HG02973 (cell line): Measurements from ENCODE around the gene FBN2.

Experiments
- ATAC-seq: cut with Tn5 transposase; IDR thresholded peaks from one replicate; pipeline ENCODE4 v1.9.1; 2021; ENCODE audit warnings: moderate library complexity; ENCODE audit not compliant: unreplicated experiment

Gene FBN2

DNA sequence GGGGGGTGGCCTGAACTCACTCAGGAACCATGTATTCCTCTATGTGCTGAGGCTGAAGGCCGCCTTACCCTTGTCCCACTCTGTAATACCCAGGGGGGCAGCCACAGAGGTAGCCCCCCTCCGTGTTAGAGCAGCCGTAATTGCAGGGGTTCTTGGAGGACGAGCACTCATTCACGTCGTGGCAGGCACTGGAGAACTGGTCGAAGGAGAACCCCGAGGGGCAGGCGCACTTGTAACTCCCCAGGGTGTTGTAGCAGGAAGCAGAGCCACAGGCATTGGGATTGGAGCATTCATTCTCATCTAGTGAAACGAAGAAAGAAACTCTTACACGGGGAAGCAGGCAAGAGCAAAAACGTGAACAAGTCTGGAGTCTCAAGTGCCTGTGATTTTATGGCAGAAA, 274.7 kb downstream of the FBN2 start:
- ATAC-seq, result no peak

DNA sequence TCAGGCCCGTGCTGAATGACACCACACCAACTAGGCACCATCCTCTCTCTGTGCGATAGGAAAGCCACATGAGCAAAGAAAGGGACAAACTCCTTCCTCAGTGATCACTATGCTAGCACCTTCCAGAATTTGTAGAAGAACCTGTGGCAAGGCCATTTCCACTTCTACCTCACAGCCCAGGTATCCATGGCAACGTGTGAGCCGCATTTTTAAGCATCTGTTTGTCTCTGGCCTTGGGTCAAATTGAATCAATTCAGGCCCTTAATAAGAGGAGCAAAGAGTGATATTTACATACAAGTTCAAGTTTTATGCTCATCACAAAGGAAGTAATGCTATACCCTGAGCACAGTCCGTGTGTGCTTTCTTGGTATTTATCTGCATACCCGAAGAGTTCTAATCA, 275.1 kb downstream of the FBN2 start:
- no peak for ATAC-seq

DNA sequence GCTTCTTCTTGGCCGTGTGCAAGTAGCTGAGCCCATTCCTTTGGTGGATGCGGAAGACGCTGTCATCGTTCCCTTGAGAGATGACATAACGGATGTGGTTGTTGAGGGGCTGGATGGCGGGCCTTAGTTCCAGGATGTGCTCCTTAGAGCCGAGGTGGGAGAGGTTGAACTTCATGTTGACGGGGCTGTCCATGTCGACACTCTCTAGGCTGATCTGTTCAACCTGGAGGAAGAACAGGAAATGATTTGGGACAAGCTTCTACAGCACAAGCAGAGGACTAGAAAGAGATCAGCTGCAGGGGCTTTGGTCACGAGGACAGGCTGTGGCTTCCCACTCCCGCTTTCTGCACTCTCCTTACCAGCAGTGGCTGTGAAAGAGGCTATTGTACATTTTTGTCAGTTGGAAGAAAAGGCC, 278.4 kb downstream of the FBN2 start:
- ATAC-seq, result no peak

DNA sequence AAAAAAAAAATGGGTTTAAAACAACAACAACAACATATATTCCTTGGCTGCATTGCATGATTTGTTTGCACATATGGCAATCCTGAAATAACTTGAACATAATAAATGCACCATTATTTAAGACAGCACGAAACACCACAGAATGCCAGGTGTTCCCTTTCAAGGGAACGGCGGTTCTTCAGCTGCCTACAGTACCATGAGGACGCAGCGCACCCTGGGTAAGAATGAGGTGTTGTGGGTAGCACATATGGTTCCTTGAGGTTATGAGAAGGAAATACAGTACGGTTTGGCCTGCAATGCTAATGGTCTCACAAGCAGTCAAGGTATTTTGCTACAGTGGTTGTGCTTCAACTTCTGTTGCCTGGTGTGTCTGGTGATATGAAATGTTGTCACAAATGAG, 279.7 kb downstream of the FBN2 start:
- ATAC-seq, result no peak

DNA sequence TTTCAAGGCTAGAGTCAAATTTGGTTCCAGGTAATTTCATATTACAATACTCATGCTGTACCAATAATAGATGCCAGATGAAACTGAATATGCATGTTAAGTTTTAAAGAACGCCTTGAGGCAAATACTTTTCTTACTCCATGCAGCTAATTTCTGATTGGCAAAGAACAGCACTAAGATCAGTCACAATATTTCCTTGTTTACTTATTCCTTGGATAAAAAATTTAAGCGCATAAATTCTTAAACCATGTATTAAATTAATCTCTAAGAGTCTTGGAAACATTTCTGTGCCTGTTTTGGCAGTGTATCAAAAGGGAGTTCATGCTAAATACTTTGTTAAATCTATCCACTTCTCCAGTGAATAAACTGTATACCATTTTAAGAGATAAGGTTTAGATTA, 281.0 kb downstream of the FBN2 start:
- ATAC-seq, result no peak

DNA sequence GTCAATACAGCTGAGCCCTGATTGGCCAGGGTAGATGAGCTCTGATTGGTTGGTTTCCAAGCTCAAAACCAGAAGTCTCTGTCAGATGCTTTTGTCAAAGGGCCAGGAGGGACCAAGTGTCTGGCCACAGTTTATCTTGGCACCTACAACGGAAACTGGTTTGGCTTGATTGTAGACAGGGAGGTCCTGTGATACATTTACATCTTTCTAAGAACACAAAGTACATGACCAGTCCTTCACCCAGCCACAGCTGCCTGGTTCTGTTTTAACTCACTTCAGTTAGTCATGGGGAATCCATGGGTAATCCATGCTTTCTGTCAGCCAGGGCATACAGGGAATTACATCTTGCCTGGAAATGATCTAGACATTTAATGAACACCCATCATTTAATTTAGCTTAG, 283.3 kb downstream of the FBN2 start:
- no peak for ATAC-seq

DNA sequence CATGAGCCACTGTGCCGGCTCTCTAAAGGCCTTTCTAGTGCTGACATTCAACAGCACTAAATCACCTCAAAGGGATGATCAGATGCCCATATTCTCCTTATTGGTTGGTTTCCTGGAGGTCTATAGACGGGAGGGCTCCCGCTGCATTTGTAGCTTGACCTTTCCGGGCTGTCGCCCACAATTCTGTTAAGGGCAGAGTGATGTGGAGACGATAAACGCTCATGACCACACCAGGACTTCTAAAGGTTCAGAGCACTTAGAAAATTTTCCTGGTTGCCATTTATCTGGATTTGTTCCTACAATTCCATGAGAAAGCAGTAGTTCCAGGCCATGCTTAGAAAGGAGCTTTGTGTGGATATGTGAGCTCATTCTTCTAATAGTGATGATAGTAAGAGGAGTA, 284.2 kb downstream of the FBN2 start:
- no peak for ATAC-seq

DNA sequence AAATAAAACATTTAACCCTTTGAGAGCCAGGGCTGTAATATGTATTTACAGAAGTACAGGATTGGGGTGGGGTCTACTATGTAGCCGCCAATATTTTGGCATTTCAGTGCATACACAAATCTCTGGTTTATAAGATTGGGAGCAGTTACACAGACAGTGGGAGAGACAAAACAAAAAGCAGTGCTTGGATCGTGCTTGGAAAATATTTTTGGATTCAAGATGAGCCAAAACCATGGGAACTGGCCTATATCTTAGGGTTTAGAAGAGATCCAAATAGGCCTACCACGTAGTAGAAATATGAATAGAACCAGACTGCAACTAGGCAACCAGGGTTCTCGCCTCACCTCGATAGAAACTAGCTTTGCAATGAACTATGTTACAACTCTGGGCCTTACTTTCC, 284.9 kb downstream of the FBN2 start:
- ATAC-seq, result no peak

DNA sequence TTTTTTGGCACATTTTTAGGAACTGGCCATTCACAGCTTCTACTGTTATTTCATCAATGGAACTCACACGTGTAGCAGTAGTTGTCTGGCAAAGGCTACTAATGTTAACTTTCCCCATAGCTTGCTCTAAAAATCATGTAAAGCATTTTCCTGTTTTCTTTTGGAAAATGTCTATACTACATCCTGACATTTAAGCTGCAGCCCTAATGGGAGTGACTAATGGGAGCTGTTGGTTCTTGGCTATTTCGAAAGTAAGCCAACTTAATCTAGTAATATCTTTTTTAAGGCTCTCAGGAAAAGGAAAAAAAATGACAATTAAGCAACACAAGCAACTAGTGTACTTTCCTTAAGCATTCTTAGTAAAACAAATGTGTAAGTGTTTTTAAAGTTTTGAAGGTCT, 285.3 kb downstream of the FBN2 start:
- ATAC-seq, result no peak

DNA sequence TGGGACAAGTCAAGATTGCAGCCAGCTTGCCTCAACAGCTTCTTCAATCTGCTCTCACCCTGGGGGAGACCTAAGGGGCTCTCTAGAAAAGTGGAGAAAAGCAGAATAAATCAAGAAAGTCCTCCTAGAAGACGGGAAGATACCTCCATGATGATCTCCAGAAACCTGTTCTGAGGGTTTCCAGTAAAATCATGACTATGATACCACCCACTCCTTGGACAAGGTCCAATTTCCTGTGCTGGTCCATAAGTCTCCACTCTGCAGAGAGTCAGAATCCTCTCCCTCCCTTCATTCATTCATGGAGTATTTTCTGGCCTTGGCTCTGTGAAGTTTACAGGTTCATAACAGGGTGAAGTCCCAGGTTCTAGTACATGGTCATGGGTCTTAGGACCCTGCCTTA, 285.8 kb downstream of the FBN2 start:
- ATAC-seq, result no peak

DNA sequence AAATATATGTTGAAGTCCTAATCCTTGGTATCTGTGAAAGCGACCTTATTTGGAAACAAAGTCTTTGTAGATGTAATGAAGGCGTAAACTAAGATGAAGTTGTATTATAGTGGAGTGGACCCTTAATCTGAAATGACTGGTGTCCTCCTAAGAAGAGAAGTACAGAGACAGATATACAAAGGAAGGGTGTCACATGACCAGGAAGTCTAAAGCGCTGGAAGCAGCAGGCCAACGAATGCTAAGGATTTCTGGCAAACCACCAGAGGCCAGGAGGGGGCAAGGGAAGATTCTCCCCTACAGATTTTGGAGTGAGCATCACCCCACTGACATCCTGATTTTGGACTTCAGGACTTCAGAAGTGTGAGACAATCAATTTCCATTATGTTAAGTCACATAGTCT, 292.1 kb downstream of the FBN2 start:
- no peak for ATAC-seq

DNA sequence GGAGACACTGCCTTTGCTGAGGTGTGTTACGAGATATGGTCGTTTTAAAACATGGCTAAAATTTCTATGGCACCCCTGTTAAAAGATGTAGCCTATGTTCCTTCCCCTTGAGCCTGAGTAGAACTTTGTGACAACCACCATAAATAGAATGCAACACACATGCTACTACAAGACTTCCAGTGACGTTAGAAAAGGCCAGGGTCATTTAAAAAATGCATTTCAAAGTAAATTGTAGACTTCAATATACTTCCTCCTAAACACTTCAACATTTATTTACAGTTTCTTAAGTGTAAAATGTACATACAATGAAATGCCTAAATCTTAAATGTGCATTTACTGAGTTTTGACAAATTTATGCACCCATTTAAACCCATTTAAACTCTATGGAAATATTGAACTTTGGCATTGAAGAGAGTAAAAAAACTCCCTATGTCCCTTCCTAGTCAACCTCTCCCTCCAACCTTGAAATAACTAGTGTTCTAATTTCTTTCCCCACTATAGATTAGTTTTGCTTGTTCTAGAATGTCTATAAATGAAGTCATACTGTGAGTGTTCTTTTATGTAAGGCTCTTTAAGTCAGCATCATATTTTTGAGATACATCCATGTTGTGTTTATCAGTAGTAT, 294.0 kb downstream of the FBN2 start:
- no peak for ATAC-seq

DNA sequence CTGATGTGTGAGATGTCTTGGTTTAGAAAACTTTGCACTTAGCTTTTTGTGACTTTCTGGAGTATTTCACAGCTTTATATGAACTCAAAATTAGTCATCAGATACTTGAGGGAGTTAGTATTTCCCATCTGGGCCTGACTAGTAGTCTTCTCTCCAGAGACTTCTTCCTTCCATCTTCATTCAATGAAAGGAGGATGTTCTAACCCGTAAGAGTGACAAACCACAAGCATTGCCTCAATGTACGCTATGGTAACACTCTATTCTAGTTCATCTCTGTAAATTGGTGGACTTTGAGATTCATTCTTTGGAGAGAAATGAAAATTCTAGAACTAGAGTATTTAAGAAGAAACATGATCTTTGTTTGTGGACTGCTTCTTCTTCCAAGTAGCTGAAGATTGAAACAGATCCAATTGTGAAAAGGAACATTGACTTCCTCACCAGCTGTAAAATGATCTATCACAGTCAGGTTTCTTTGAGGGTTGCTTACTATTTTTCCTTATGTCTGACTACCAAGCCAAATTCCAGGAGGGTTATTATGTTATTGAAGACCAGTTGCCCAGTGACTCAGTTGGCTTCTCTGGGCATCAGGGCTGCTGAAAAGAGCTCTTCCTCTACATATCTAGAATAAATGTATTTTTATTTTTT, 296.9 kb downstream of the FBN2 start:
- no peak for ATAC-seq

DNA sequence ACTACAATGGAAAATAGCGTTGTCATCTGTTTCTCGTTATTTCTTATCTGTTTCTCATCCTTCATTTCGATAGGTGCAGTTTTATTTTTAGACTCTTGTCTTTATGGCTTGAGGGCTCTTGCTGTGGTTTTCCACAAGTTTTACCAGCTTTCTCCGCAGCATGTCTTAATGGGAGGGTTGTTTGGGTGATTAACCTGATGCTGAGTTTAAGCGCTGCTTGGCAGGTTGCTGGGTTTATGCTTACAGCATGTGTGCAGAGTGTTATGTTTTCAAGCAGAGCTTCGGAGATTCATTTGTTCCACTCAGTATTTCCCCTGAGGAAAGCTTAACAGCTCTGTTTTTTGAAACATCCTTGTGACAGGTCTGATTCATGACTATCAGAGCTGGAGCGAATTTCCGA, 300.5 kb downstream of the FBN2 start:
- no peak for ATAC-seq

DNA sequence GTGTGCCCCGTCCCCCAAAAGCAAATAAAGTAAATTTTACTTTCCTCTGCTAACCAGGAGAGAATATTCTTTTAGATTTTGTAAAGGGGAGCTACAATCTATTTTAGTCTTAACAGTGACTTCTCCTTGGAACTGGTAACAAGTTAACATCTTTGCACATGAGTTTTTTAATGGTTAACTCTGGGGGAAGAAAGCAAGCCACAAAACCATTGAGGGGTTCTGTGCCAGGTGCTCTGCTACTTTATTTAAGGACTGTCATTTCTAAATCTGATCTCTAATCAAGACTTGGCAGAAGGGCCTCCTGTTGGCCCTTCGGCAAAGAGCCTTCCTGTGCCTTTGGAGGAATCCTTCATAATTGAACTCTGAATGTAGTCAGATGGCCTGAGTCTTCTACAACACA, 301.0 kb downstream of the FBN2 start:
- ATAC-seq, result no peak

DNA sequence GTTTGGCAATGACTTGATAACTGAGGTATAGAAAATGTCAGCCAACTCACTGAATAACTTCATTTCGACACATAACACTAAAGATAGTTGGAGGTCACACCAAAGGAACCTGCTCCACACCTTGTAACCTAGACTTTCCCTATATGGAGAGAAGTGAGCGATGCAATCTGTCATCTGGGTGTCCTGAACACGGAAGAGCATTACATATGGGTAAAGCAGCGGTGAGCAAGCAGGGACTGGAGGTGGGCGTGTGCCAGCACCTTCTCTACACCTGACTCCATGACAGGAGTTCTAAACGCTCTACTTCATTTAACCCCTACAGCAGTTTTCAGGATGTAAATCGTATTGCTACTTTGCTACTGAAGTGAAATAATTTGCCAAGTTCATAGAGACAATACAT, 301.7 kb downstream of the FBN2 start:
- no peak for ATAC-seq

DNA sequence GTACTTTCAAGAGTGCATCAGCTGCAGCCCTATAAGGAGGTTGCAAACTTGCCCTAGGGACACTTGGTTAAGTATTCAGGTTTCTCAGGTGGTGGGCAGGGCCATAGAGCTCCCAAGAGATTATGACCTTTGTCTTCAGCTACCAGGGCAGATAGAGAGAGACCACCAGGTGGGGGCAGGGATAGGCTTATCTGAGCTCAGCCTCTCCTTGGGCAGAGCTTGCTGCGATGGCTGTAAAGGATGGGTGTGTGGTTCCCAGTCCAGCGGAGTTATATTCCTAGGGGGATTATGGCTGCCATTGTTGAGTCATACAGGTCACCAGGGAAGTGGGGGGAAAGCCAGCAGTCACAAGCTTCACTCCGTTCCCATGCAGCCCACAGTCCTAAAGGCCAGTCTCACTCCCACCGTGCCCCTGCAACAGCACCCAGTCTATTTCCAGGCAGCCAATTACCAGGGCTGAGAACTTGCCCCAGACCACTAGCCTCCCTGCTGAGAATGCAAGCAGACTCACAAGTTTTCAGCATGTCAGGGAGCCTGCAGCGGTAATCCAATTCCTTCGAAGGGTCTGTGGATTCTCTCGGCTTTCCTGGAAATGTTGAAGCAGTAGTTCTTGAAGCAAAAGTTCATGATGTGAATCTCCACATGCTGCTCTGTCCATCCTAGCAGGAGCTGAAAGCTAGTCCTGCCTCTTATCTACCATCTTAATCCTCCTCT, 303.0 kb downstream of the FBN2 start:
- no peak for ATAC-seq

DNA sequence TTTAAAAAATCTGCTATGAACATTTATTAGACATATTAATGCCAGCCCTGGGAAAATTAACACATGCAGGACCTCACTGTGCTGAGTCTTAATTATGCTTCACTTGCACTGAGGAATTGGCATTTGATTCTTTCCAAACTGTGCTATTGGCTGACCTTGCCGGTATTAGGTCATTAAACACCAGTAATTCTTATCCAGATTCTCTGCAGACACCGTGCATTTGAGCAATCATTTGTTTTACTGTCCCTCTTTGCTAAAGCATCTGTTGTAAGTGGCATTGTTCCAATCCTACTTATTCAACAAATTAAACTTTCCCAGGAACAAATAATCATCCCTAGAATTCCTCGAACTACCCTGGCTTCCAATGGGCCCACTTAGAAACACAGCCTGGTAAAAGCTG, 309.5 kb downstream of the FBN2 start:
- no peak for ATAC-seq

DNA sequence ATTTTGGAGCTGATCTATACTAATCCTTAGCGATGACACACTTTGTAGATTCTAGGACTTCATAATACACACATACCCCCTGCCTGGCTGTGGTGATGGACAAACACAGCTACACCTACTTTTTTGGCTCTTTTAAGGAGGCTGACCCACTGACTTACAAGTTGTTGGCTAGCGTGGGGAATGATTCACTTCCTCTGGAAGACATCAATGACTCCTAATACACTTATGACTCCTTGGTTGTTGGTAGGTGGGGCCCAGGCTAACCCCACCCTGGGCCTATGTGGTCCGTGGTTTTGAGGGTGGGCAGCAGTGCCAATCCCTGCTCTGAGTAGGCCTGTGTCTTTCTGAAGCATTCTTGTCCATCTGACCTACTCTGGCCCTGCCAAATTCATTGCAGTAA, 310.0 kb downstream of the FBN2 start:
- ATAC-seq, result no peak

DNA sequence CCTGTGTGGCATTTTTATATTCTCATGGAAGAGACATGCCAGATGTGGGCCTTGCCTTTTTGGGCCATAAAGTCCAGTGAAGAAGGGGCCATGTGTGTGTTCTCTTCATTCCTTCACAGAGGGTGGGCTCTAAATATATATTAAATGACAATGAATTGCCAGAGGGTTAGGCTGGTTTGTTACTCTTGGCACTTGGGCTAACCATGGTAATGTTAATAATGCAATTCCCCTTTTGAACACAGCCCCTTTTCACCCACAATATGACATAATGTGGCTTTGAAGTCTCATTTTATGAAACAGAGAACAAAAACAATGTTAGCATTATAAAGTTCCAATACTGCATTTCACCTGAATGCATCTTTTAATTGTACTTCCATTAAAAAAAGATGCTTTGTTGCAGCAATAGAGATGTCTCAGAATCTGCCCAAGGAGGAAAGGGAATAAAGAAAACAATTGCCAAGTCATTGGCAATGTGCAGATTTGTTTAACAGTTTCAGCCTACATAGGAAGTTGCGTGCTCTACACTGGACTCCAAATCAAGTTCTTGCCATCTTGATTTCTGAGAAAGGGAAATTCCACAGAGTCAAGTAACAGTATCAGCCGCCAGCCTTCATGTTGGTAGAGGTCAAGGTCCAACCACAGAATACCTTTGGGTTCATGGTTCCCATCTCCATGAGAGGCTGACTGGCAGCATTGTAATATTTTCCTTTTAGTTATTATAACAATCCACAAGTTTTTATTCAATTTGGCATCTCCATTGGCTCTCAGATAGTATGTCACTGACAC, 312.6 kb downstream of the FBN2 start:
- no peak for ATAC-seq

DNA sequence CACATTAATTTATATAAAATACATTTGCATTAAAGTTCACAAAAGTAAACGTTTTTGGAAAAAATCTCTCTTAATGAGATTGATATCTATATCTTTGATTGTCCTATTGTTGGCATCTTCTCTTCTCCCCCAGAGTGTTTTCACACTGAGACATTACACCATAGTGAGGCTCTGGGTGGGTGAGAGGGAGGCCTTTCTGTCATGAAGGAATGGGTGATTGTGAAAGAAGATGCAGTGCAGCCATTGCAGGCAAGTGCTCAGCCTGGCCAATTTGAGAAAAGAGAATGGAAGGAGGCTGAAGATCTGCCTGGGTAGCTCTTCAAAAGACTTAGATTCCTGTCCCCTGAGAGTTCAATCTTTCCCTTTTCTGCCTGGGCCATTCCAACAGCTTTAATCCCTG, 313.7 kb downstream of the FBN2 start:
- ATAC-seq, result no peak

DNA sequence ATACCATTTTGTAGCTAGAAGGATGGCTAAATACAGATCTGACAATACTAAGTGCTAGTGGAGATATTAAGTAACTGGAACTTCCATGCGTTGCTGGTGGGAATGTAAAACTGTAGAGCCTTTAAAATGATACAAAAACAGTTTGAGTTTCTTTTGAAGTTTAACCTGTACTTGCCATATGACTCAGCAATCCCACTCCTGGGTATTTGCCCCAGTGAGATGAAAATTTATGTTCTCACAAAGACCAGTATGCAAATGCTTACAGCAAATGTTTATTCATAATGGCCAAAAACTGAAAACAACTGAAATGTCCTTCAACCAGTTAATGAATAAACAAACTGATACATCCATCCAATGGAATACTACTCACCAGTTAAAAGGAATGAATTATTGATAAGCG, 317.2 kb downstream of the FBN2 start:
- no peak for ATAC-seq
